Naive thymus-derived CD8-positive, alpha-beta T cell (primary cell): Measurements from ENCODE around the gene CDKAL1. TPM values are rescaled to one million over a fixed set of nuclear protein-coding genes. Genes with fewer than 3 reads are reported as not detected.
A peak's percentile ranks its signal among the peaks of the same experiment; 100 is the strongest.
"Not testable (repeated sequence)": the region's sequence is repeated elsewhere in the genome, so short reads cannot be mapped to it uniquely, and the experiment has no call there.

Experiments used
- ATAC-seq, 2 donors: fragments of 150-1000 bp; cut with Tn5 transposase in 1 of 2; sonication (Bioruptor Pico), chemical (Tn5 transposase) in 1 of 2; 1 replicate in 1 of 2; 2 replicates in 1 of 2; pipeline ENCODE4 v1.10.0; 2021; ENCODE audit warnings: mild to moderate bottlenecking in 2 of 2, moderate library complexity in 2 of 2
- POLR2A ChIA-PET: fragments of 350-600 bp; sonication (Branson Sonifier 250); formaldehyde crosslinking; loops from one replicate; lab custom pipeline; 2021; ENCODE audit warnings: antibody characterized with exemption; lab: Charles Lee
- DNase-seq, 10 donors: peaks; one replicate each; pipeline versions ENCODE4 v3.0.0 to v3.0.0-alpha.2; 2020 to 2022
- H3K27ac Mint-ChIP-seq, 10 donors: one replicate each; pipeline ENCODE4 v1.8.0; 2020 to 2022; ENCODE audit warnings: mild to moderate bottlenecking in 10 of 10, mixed read lengths in 10 of 10, moderate library complexity in 4 of 10, inconsistent platforms in 1 of 10
- H3K27me3 Mint-ChIP-seq, 5 donors: one replicate each; pipeline ENCODE4 v1.8.0; 2021 to 2022; ENCODE audit warnings: mixed read lengths in 5 of 5
- H3K36me3 Mint-ChIP-seq, 3 donors: one replicate each; pipeline ENCODE4 v1.8.0; 2020 to 2022; ENCODE audit warnings: mixed read lengths in 3 of 3, mild to moderate bottlenecking in 2 of 3, inconsistent platforms in 1 of 3
- H3K4me1 Mint-ChIP-seq, 4 donors: one replicate each; pipeline ENCODE4 v1.8.0; 2021 to 2022; ENCODE audit warnings: mixed read lengths in 4 of 4
- H3K4me3 Mint-ChIP-seq, 10 donors: one replicate each; pipeline ENCODE4 v1.8.0; 2020 to 2022; ENCODE audit warnings: mild to moderate bottlenecking in 10 of 10, mixed read lengths in 10 of 10, moderate library complexity in 6 of 10, inconsistent platforms in 1 of 10
- H3K9me3 Mint-ChIP-seq, 9 donors: one replicate each; pipeline ENCODE4 v1.8.0; 2020 to 2022; ENCODE audit warnings: mixed read lengths in 9 of 9, mild to moderate bottlenecking in 3 of 9, inconsistent platforms in 1 of 9, moderate library complexity in 1 of 9
- polyA plus RNA-seq, 3 donors: library from polyadenylated mRNA; unstranded; fragments of 300-500 nt; fragmentation: Illumina TruSeq; gene quantifications; one replicate each; pipeline ENCODE4 v1.2.3, GENCODE V29; 2021
- total RNA-seq, 8 experiments: library from RNA in 2 of 8; stranded (reverse) in 2 of 8; gene quantifications; one replicate each; pipeline ENCODE4 v1.2.3 and lab custom pipeline; 2021 to 2026

The CDKAL1 gene
- total and polyA plus RNA-seq, 5 experiments from 2014 or later: 21.5 to 36.7 (median 29.1) TPM

GRCh38 chr6:21188505-21189223 is 654.4 kb downstream of the CDKAL1 start:
- H3K27me3 Mint-ChIP-seq: no peaks in the 10 kb centered on the region
- H3K36me3 Mint-ChIP-seq: peaks cover 8 to 29% (median 24%) of the 10 kb centered on the region in 3 donors
- H3K4me3 Mint-ChIP-seq: no peak overlapping the region
- H3K27ac Mint-ChIP-seq: peak overlapping the region in 4 of 10 donors; percentile 14 to 74 (median 40)
- ATAC-seq (no peak), DNase-seq (no peak)
- POLR2A ChIA-PET: no interaction called here
- H3K9me3 Mint-ChIP-seq: peaks cover 0 to 7% (median 0%) of the 10 kb centered on the region in 9 donors
- peaks cover 3 to 22% (median 5%) of the 10 kb centered on the region in 4 donors for H3K4me1 Mint-ChIP-seq

GRCh38 chr6:21189759-21190158 is 655.5 kb downstream of the CDKAL1 start:
- Mint-ChIP-seq H3K36me3 (peaks cover 16 to 31% (median 30%) of the 10 kb centered on the region in 3 donors), H3K9me3 (peaks cover 0 to 11% (median 0%) of the 10 kb centered on the region in 9 donors), H3K27me3 (no peaks in the 10 kb centered on the region), H3K4me3 (no peak overlapping the region), H3K27ac (no peak overlapping the region), H3K4me1 (peaks cover 3 to 22% (median 5%) of the 10 kb centered on the region in 4 donors)
- no peak for DNase-seq
- no peak for ATAC-seq
- POLR2A ChIA-PET: no interaction called here

- POLR2A ChIA-PET: no interaction called here
- no peak for DNase-seq
- Mint-ChIP-seq H3K36me3 (peaks cover 16 to 31% (median 28%) of the 10 kb centered on the region in 3 donors), H3K9me3 (peaks cover 0 to 11% (median 0%) of the 10 kb centered on the region in 9 donors), H3K27ac (no peak overlapping the region), H3K27me3 (no peaks in the 10 kb centered on the region), H3K4me3 (no peak overlapping the region), H3K4me1 (peaks cover 3 to 22% (median 4%) of the 10 kb centered on the region in 4 donors)
- no peak for ATAC-seq
Measured at GRCh38 chr6:21190701-21191100, 656.4 kb downstream of the CDKAL1 start.

- Mint-ChIP-seq H3K4me1 (peaks cover 0 to 37% (median 4%) of the 10 kb centered on the region in 4 donors), H3K36me3 (peaks cover 22 to 40% (median 38%) of the 10 kb centered on the region in 3 donors), H3K9me3 (peaks cover 0 to 11% (median 0%) of the 10 kb centered on the region in 9 donors), H3K27ac (no peak overlapping the region), H3K27me3 (no peaks in the 10 kb centered on the region), H3K4me3 (no peak overlapping the region)
- DNase-seq: no peak
- no peak for ATAC-seq
- POLR2A ChIA-PET: no interaction called here
Measured at GRCh38 chr6:21193790-21194475, 659.7 kb downstream of the CDKAL1 start.

GRCh38 chr6:21195301-21195700 is 661.0 kb downstream of the CDKAL1 start:
- POLR2A ChIA-PET: not testable (repeated sequence)
- peaks cover 0 to 11% (median 0%) of the 10 kb centered on the region in 9 donors for H3K9me3 Mint-ChIP-seq

GRCh38 chr6:21198032-21198640 is 663.9 kb downstream of the CDKAL1 start:
- peaks cover 0 to 10% (median 0%) of the 10 kb centered on the region in 9 donors for H3K9me3 Mint-ChIP-seq
- H3K27me3 Mint-ChIP-seq: no peaks in the 10 kb centered on the region
- H3K27ac Mint-ChIP-seq: peak overlapping the region in 4 of 10 donors; percentile 2 to 72 (median 57)
- peaks cover 37 to 69% (median 46%) of the 10 kb centered on the region in 3 donors for H3K36me3 Mint-ChIP-seq
- peaks cover 0 to 27% (median 1%) of the 10 kb centered on the region in 4 donors for H3K4me1 Mint-ChIP-seq
- no peak for DNase-seq
- H3K4me3 Mint-ChIP-seq: no peak overlapping the region
- POLR2A ChIA-PET: no interaction called here
- no peak for ATAC-seq

More at GRCh38 chr6:21195301-21195700, 661.0 kb downstream of the CDKAL1 start:
- not testable (repeated sequence) for DNase-seq, H3K27me3 Mint-ChIP-seq, ATAC-seq, H3K27ac Mint-ChIP-seq, H3K4me3 Mint-ChIP-seq
- Mint-ChIP-seq H3K36me3 (peaks cover 22 to 48% (median 45%) of the 10 kb centered on the region in 3 donors), H3K4me1 (peaks cover 0 to 39% (median 1%) of the 10 kb centered on the region in 4 donors)

GRCh38 chr6:21199262-21199661 is 665.0 kb downstream of the CDKAL1 start:
- POLR2A ChIA-PET: no interaction called here
- DNase-seq (no peak), ATAC-seq (no peak)
- H3K27ac Mint-ChIP-seq: peak overlapping the region in 1 of 10 donors; percentile 71
- no peak overlapping the region for H3K4me3 Mint-ChIP-seq
- no peaks in the 10 kb centered on the region for H3K27me3 Mint-ChIP-seq
- peaks cover 0 to under 1% (median 0%) of the 10 kb centered on the region in 9 donors for H3K9me3 Mint-ChIP-seq
- H3K36me3 Mint-ChIP-seq: peaks cover 28 to 68% (median 48%) of the 10 kb centered on the region in 3 donors
- peaks cover 0 to 27% (median 1%) of the 10 kb centered on the region in 4 donors for H3K4me1 Mint-ChIP-seq

GRCh38 chr6:21200134-21200870 is 666.0 kb downstream of the CDKAL1 start:
- H3K4me1 Mint-ChIP-seq: peaks cover 0 to 27% (median 1%) of the 10 kb centered on the region in 4 donors
- ATAC-seq (no peak), DNase-seq (no peak)
- peak overlapping the region in 1 of 10 donors; percentile 71 for H3K27ac Mint-ChIP-seq
- H3K27me3 Mint-ChIP-seq: no peaks in the 10 kb centered on the region
- peaks cover 36 to 76% (median 58%) of the 10 kb centered on the region in 3 donors for H3K36me3 Mint-ChIP-seq
- POLR2A ChIA-PET: no interaction called here
- peaks cover 0 to 9% (median 2%) of the 10 kb centered on the region in 9 donors for H3K9me3 Mint-ChIP-seq
- no peak overlapping the region for H3K4me3 Mint-ChIP-seq

GRCh38 chr6:21201187-21201586 is 666.9 kb downstream of the CDKAL1 start:
- H3K4me3 Mint-ChIP-seq: no peak overlapping the region
- H3K9me3 Mint-ChIP-seq: peaks cover 0 to 9% (median 2%) of the 10 kb centered on the region in 9 donors
- DNase-seq: no peak
- ATAC-seq: no peak
- POLR2A ChIA-PET: no interaction called here
- peaks cover 0 to 26% (median 1%) of the 10 kb centered on the region in 4 donors for H3K4me1 Mint-ChIP-seq
- no peaks in the 10 kb centered on the region for H3K27me3 Mint-ChIP-seq
- H3K27ac Mint-ChIP-seq: no peak overlapping the region
- H3K36me3 Mint-ChIP-seq: peaks cover 38 to 82% (median 63%) of the 10 kb centered on the region in 3 donors

GRCh38 chr6:21201637-21202350 is 667.5 kb downstream of the CDKAL1 start:
- no peak for ATAC-seq
- POLR2A ChIA-PET: no interaction called here
- H3K9me3 Mint-ChIP-seq: peaks cover 0 to 9% (median 2%) of the 10 kb centered on the region in 9 donors

GRCh38 chr6:21202521-21202920 is 668.3 kb downstream of the CDKAL1 start:
- Mint-ChIP-seq H3K4me1 (peaks cover 0 to 17% (median 1%) of the 10 kb centered on the region in 4 donors), H3K36me3 (peaks cover 43 to 90% (median 66%) of the 10 kb centered on the region in 3 donors), H3K4me3 (no peak overlapping the region), H3K9me3 (peaks cover 0 to 9% (median 2%) of the 10 kb centered on the region in 9 donors), H3K27ac (no peak overlapping the region), H3K27me3 (no peaks in the 10 kb centered on the region)
- POLR2A ChIA-PET: no interaction called here
- no peak for ATAC-seq
- no peak for DNase-seq

More at GRCh38 chr6:21201637-21202350, 667.5 kb downstream of the CDKAL1 start:
- Mint-ChIP-seq H3K4me1 (peaks cover 0 to 22% (median 1%) of the 10 kb centered on the region in 4 donors), H3K27ac (no peak overlapping the region), H3K4me3 (no peak overlapping the region), H3K27me3 (no peaks in the 10 kb centered on the region), H3K36me3 (peaks cover 43 to 86% (median 67%) of the 10 kb centered on the region in 3 donors)
- DNase-seq: no peak
